H1 (cell line): ENCODE data around the gene DAGLA. TPM values are rescaled to one million over a fixed set of nuclear protein-coding genes. Genes with fewer than 3 reads are reported as not detected.

Experiments
- CTCF ChIA-PET: fragments of 300-600 bp; sonication (Branson Sonifier 250); formaldehyde crosslinking; loops from one replicate; lab custom pipeline; 2021; ENCODE audit not compliant: partially characterized antibody; lab: Charles Lee
- POLR2A ChIA-PET: fragments of 300-600 bp; sonication (Branson Sonifier 250); formaldehyde crosslinking; loops from one replicate; lab custom pipeline; 2021; ENCODE audit warnings: inconsistent platforms; ENCODE audit not compliant: partially characterized antibody; lab: Charles Lee
- DNase-seq, 2 experiments: peaks; one replicate each; pipeline versions ENCODE4 v3.0.0 to v3.0.0-alpha.2; 2010 to 2022; ENCODE audit warnings: low spot score in 2 of 2, low read depth in 1 of 2, mixed read lengths in 1 of 2
- FAIRE-seq: peaks from 2 replicates; lab custom pipeline; 2011; peaks lifted over from hg19 to GRCh38; lab: Jason Lieb, UNC
- H2AFZ ChIP-seq: 2 replicates; pipeline ENCODE4 v1.8.1; 2012; ENCODE audit warnings: low read length, inconsistent platforms
- H2AK5ac ChIP-seq: 2 replicates; pipeline ENCODE4 v1.6.1; 2013; ENCODE audit warnings: low read depth, low read length
- H2BK120ac ChIP-seq: replicated peaks from 2 replicates; pipeline ENCODE3; 2013; ENCODE audit warnings: low read depth, low read length, inconsistent platforms
- H2BK12ac ChIP-seq: 2 replicates; pipeline ENCODE4 v1.6.1; 2013; ENCODE audit warnings: low read depth, low read length
- H2BK15ac ChIP-seq: 2 replicates; pipeline ENCODE4 v1.6.1; 2013; ENCODE audit warnings: low read length
- H2BK20ac ChIP-seq: 2 replicates; pipeline ENCODE4 v1.6.1; 2013; ENCODE audit warnings: low read length
- H2BK5ac ChIP-seq: 2 replicates; pipeline ENCODE4 v1.6.1; 2013; ENCODE audit warnings: low read depth, low read length
- H3K14ac ChIP-seq: 2 replicates; pipeline ENCODE4 v1.6.1; 2013; ENCODE audit warnings: inconsistent platforms; ENCODE audit not compliant: insufficient read length
- H3K18ac ChIP-seq: 2 replicates; pipeline ENCODE4 v1.6.1; 2013; ENCODE audit warnings: low read length; ENCODE audit errors: extremely low read depth
- H3K23ac ChIP-seq: 2 replicates; pipeline ENCODE4 v1.6.1; 2013; ENCODE audit warnings: inconsistent platforms; ENCODE audit not compliant: insufficient read length
- H3K23me2 ChIP-seq: 2 replicates; pipeline ENCODE4 v1.6.1; 2013; ENCODE audit warnings: low read depth, low read length
- H3K27ac ChIP-seq: 2 replicates; pipeline ENCODE4 v1.6.1; 2011; ENCODE audit warnings: low read depth, low read length, inconsistent platforms
- H3K27me3 ChIP-seq, 4 experiments: replicated peaks in 1 of 4; 1 replicate in 1 of 4; 2 replicates in 3 of 4; pipeline versions ENCODE4 v1.6.1 to v1.8.1; 2011 to 2013; ENCODE audit warnings: low read length in 3 of 4, mild to moderate bottlenecking in 3 of 4, inconsistent platforms in 2 of 4, mixed read lengths in 2 of 4, moderate library complexity in 1 of 4; ENCODE audit not compliant: control insufficient read depth in 3 of 4, insufficient read depth in 3 of 4; ENCODE audit errors: extremely low read depth in 1 of 4
- H3K36me3 ChIP-seq, 4 experiments: 2 replicates each; pipeline versions ENCODE4 v1.6.1 to v1.8.1; 2011 to 2013; ENCODE audit warnings: mild to moderate bottlenecking in 4 of 4, low read length in 3 of 4, moderate library complexity in 2 of 4, control low read depth in 1 of 4, inconsistent platforms in 1 of 4; ENCODE audit not compliant: insufficient read depth in 4 of 4, control insufficient read depth in 2 of 4
- H3K4ac ChIP-seq: replicated peaks from 2 replicates; pipeline ENCODE3; 2013; ENCODE audit warnings: low read length, low read depth, mixed read lengths, inconsistent platforms; ENCODE audit not compliant: insufficient read length
- H3K4me1 ChIP-seq, 4 experiments: replicated peaks in 1 of 4; 1 replicate in 1 of 4; 2 replicates in 3 of 4; pipeline versions ENCODE4 v1.6.1 to v1.8.1; 2011 to 2013; ENCODE audit warnings: low read length in 3 of 4, inconsistent platforms in 2 of 4, mixed read lengths in 1 of 4; ENCODE audit not compliant: insufficient read depth in 4 of 4, control insufficient read depth in 3 of 4
- H3K4me2 ChIP-seq, 2 experiments: 2 replicates each; pipeline versions ENCODE4 v1.6.1 to v1.8.1; 2011 to 2013; ENCODE audit warnings: low read depth in 2 of 2, low read length in 2 of 2, control low read depth in 1 of 2, inconsistent platforms in 1 of 2, mild to moderate bottlenecking in 1 of 2; ENCODE audit not compliant: insufficient read depth in 1 of 2
- H3K4me3 ChIP-seq, 4 experiments: fragments of 200-600, 300-600 bp in 1 of 4; sonication (generic), shearing (Covaris generic), sonication (Bioruptor Twin) in 1 of 4; 2 replicates each; pipeline versions ENCODE4 v1.5.1 to v1.8.1; 2011 to 2016; ENCODE audit warnings: low read length in 4 of 4, low read depth in 3 of 4, control low read depth in 2 of 4, inconsistent platforms in 2 of 4, mild to moderate bottlenecking in 2 of 4, mixed read lengths in 1 of 4, moderate library complexity in 1 of 4; ENCODE audit not compliant: insufficient read depth in 2 of 4; ENCODE audit errors: extremely low read depth in 1 of 4
- H3K56ac ChIP-seq: replicated peaks from 2 replicates; pipeline ENCODE3; 2013; ENCODE audit warnings: low read depth, mild to moderate bottlenecking, mixed read lengths, low read length, inconsistent platforms; ENCODE audit not compliant: insufficient read length
- H3K79me1 ChIP-seq: 2 replicates; pipeline ENCODE4 v1.6.1; 2013; ENCODE audit warnings: low read depth, low read length, control low read depth
- H3K79me2 ChIP-seq, 2 experiments: 2 replicates each; pipeline versions ENCODE4 v1.6.1 to v1.8.1; 2012 to 2013; ENCODE audit warnings: low read length in 2 of 2, mild to moderate bottlenecking in 2 of 2, inconsistent platforms in 1 of 2; ENCODE audit not compliant: insufficient read depth in 2 of 2, control insufficient read depth in 1 of 2
- H3K9ac ChIP-seq, 4 experiments: replicated peaks in 1 of 4; 1 replicate in 1 of 4; 2 replicates in 3 of 4; pipeline versions ENCODE4 v1.6.1 to v1.8.1; 2011 to 2013; ENCODE audit warnings: low read depth in 3 of 4, low read length in 3 of 4, control low read depth in 2 of 4, mild to moderate bottlenecking in 2 of 4, moderate library complexity in 2 of 4, inconsistent platforms in 1 of 4; ENCODE audit errors: extremely low read depth in 1 of 4
- H3K9me3 ChIP-seq, 2 experiments: 2 replicates each; pipeline versions ENCODE4 v1.6.1 to v1.8.1; 2012 to 2013; ENCODE audit warnings: mild to moderate bottlenecking in 2 of 2, moderate library complexity in 2 of 2, control low read depth in 1 of 2, inconsistent platforms in 1 of 2, low read depth in 1 of 2, low read length in 1 of 2, mixed read lengths in 1 of 2; ENCODE audit not compliant: insufficient read depth in 2 of 2
- H4K20me1 ChIP-seq, 2 experiments: replicated peaks in 1 of 2; 2 replicates each; pipeline versions ENCODE3 to v1.8.1; 2011 to 2013; ENCODE audit warnings: inconsistent platforms in 2 of 2, low read length in 2 of 2, mild to moderate bottlenecking in 1 of 2; ENCODE audit not compliant: insufficient read depth in 2 of 2, control insufficient read depth in 1 of 2
- H4K5ac ChIP-seq: 2 replicates; pipeline ENCODE4 v1.6.1; 2013; ENCODE audit warnings: low read length, low read depth, mixed read lengths, inconsistent platforms; ENCODE audit not compliant: insufficient read length
- H4K8ac ChIP-seq: 2 replicates; pipeline ENCODE4 v1.8.0; 2013; ENCODE audit warnings: mild to moderate bottlenecking, moderate library complexity, low read length, inconsistent platforms; ENCODE audit not compliant: insufficient read depth; ENCODE audit errors: extremely low read depth
- H4K91ac ChIP-seq: replicated peaks from 2 replicates; pipeline ENCODE3; 2013; ENCODE audit warnings: low read length, mixed read lengths, inconsistent platforms; ENCODE audit not compliant: insufficient read length
- CTBP2 ChIP-seq: IDR thresholded peaks from 2 replicates; pipeline ENCODE4 v1.7.0; 2011; ENCODE audit warnings: borderline replicate concordance, mild to moderate bottlenecking, moderate library complexity, mixed read lengths, low read length; ENCODE audit not compliant: insufficient read depth, insufficient read length
- GTF2F1 ChIP-seq: IDR thresholded peaks from 2 replicates; pipeline ENCODE4 v1.6.1; 2012; ENCODE audit warnings: low read depth, low read length, improper control_type of control experiment, borderline replicate concordance
- HDAC6 ChIP-seq: IDR thresholded peaks from one replicate; pipeline ENCODE4 v1.7.1; 2012; ENCODE audit warnings: low read depth, mild to moderate bottlenecking, inconsistent platforms, low read length, moderate library complexity
- RAD21 ChIP-seq, 2 experiments: IDR thresholded peaks in 1 of 2; conservative IDR thresholded peaks in 1 of 2; 2 replicates each; pipeline ENCODE4 v1.6.1; 2011; ENCODE audit warnings: low read depth in 2 of 2, low read length in 2 of 2, improper control_type of control experiment in 1 of 2, inconsistent platforms in 1 of 2, mild to moderate bottlenecking in 1 of 2, moderate library complexity in 1 of 2
- RFX5 ChIP-seq: IDR thresholded peaks from 2 replicates; pipeline ENCODE4 v1.6.1; 2011; ENCODE audit warnings: low read depth, low read length, improper control_type of control experiment, borderline replicate concordance
- SIN3A ChIP-seq, 2 experiments: IDR thresholded peaks in 1 of 2; conservative IDR thresholded peaks in 1 of 2; 2 replicates each; pipeline ENCODE4 v1.6.1; 2011 to 2012; ENCODE audit warnings: low read length in 2 of 2, improper control_type of control experiment in 1 of 2, low read depth in 1 of 2, mild to moderate bottlenecking in 1 of 2
- SIRT6 ChIP-seq: IDR thresholded peaks from one replicate; pipeline ENCODE4 v1.7.1; 2012; ENCODE audit warnings: low read length, inconsistent platforms
- SP1 ChIP-seq: IDR thresholded peaks from 2 replicates; pipeline ENCODE4 v1.6.1; 2011; ENCODE audit warnings: low read depth, low read length
- SP2 ChIP-seq: IDR thresholded peaks from 2 replicates; pipeline ENCODE4 v1.6.1; 2012; ENCODE audit warnings: mild to moderate bottlenecking, low read length, inconsistent platforms
- TAF1 ChIP-seq: IDR thresholded peaks from 2 replicates; pipeline ENCODE4 v1.6.1; 2011; ENCODE audit warnings: mild to moderate bottlenecking, low read depth, low read length
- YY1 ChIP-seq: IDR thresholded peaks from 2 replicates; pipeline ENCODE4 v1.6.1; 2011; ENCODE audit warnings: low read depth, mild to moderate bottlenecking, low read length
- WGBS, 2 experiments: shearing (Covaris generic) in 1 of 2; methylation state at CpG; one replicate each; pipeline versions ENCODE4 v1.1.6 to v1.1.7; 2013 to 2015; ENCODE audit warnings: low lambda C conversion rate in 2 of 2, mixed read lengths in 2 of 2, inconsistent platforms in 1 of 2, low coverage in 1 of 2, missing lambda C conversion rate in 1 of 2; ENCODE audit not compliant: insufficient replicate concordance in 2 of 2, insufficient coverage in 1 of 2, insufficient read length in 1 of 2; ENCODE audit errors: extremely low coverage in 1 of 2, missing lambda C conversion rate in 1 of 2; 5-methylcytosine and 5-hydroxymethylcytosine counted together
- polyA plus RNA-seq, 7 experiments: library from polyadenylated mRNA; depleted of rRNA in 3 of 7; stranded (reverse) in 5 of 7; unstranded in 2 of 7; fragments of >200 nt in 5 of 7; fragments of 200-250 nt in 2 of 7; gene quantifications; 1 replicate in 5 of 7; 2 replicates in 1 of 7; 4 replicates in 1 of 7; pipeline versions ENCODE4 v1.2.1 to v1.2.3, GENCODE V29; 2011 to 2013; ENCODE audit warnings: missing spikeins in 2 of 7, mixed read lengths in 2 of 7
- total RNA-seq: library from RNA; stranded (reverse); fragmentation: NEBNext Ultra II Directional; extraction: Animal tissue kit (Norgen Biotek cat#: 25700); gene quantifications from 2 replicates; pipeline ENCODE4 v1.2.1, GENCODE V29; 2021
- TF ChIP-seq, protein P1 (sequence below): IDR thresholded peaks from 2 replicates; pipeline ENCODE4 v1.6.1; 2012; ENCODE audit warnings: inconsistent platforms

DAGLA gene
- total and polyA plus RNA-seq, 2 of the 8 experiments (the other 6 are each of a cell fraction or from before 2014, with no cell fraction given), result 3.6 to 6.6 TPM

DNA sequence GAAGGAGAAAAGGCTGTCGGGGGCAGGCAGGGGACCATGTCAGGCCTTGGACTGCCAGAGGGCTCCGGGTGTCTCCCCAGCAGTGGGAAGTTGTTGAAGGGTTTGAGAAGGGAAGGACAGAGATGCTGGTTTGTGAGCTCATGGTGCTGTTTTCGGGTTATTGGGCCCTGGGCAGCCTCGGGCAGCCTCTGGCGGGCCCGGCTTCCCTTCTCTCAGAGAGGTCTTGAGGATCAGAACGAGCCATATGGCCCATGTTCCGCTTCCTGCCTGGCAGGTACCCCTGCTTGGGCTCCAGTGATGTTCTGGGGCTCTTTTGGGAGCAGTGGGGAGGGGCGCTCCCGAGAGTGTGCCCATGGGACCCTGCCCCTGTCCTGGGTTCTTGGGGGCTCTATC lies 82.0 kb downstream of the DAGLA start:
- ChIA-PET POLR2A (no interaction called here), CTCF (interaction anchor here (0.9 to 1.8 kb wide), 5 partner anchors 11 to 52 kb away, joined by 3 to 4 read pairs (median 4); no protein-coding TSS in a partner anchor)
- FAIRE-seq, result no peak
- H3K4ac ChIP-seq, result no peak overlapping the region
- H2BK5ac ChIP-seq, result no peak overlapping the region
- H2BK20ac ChIP-seq, result no peak overlapping the region
- DNase-seq, result no peak
- TF ChIP-seq CTBP2 (no peak), RAD21 (IDR thresholded peaks at IDR 0.05 in 1 of 2, conservative IDR thresholded peaks at IDR 0.05 in 1 of 2; ENCODE audit: low read depth in 2 of 2, low read length in 2 of 2) (no peak), SIRT6 (no peak), SIN3A (conservative IDR thresholded peaks at IDR 0.05 in 1 of 2, IDR thresholded peaks at IDR 0.05 in 1 of 2; ENCODE audit: low read depth in 1 of 2, low read length in 2 of 2) (no peak), SP1 (no peak), SP2 (no peak), YY1 (no peak), RFX5 (no peak), GTF2F1 (no peak), HDAC6 (no peak), TAF1 (no peak)
- TF ChIP-seq, protein P1, sequence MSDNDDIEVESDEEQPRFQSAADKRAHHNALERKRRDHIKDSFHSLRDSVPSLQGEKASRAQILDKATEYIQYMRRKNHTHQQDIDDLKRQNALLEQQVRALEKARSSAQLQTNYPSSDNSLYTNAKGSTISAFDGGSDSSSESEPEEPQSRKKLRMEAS, result no peak
- H3K4me1 ChIP-seq, result peaks cover 0 to 14% (median 7%) of the 10 kb centered on the region in 4 experiments; a peak in 6 of 7 replicates
- no peak overlapping the region for H3K56ac ChIP-seq
- H3K36me3 ChIP-seq, result no peaks in the 10 kb centered on the region
- H3K4me2 ChIP-seq, result no peak overlapping the region
- H3K4me3 ChIP-seq, result no peak overlapping the region
- no peaks in the 10 kb centered on the region for H3K27me3 ChIP-seq
- H3K23ac ChIP-seq, result no peak overlapping the region
- no peak overlapping the region for H4K5ac ChIP-seq
- no peak overlapping the region for H2BK120ac ChIP-seq
- H3K9ac ChIP-seq, result no peak overlapping the region
- no peak overlapping the region for H2AFZ ChIP-seq
- H3K79me2 ChIP-seq, result no peaks in the 10 kb centered on the region
- no peaks in the 10 kb centered on the region for H3K79me1 ChIP-seq
- peaks cover 0 to 1% of the 10 kb centered on the region in 2 experiments for H4K20me1 ChIP-seq
- no peak overlapping the region for H2BK15ac ChIP-seq
- H4K91ac ChIP-seq, result no peak overlapping the region
- peak overlapping the region; percentile 57; the same call in 1 of the 2 replicates for H4K8ac ChIP-seq
- H3K23me2 ChIP-seq, result no peaks in the 10 kb centered on the region
- H3K9me3 ChIP-seq, result no peaks in the 10 kb centered on the region
- H3K14ac ChIP-seq, result no peak overlapping the region
- H2BK12ac ChIP-seq, result peak overlapping the region; percentile 60; the same call in 1 of the 2 replicates
- no peak overlapping the region for H3K27ac ChIP-seq
- H3K18ac ChIP-seq, result no peak overlapping the region
- WGBS, 2 experiments, result 86% methylated on average over 10 of the region's 10 CpGs; no CpG with 5 or more reads in 1 of the 2 experiments
- H2AK5ac ChIP-seq, result no peak overlapping the region
